ENCODE data around the gene AUTS2. TPM values are rescaled to one million over a fixed set of nuclear protein-coding genes. Genes with fewer than 3 reads are reported as not detected.

Gene AUTS2
- total and polyA plus RNA-seq, 10 donors: 6.1 to 54.8 (median 29.1) TPM

GRCh38 chr7:70706698-70707097 is 1108.4 kb downstream of the AUTS2 start:
- DNase-seq: no peak
- no peaks in the 10 kb centered on the region for H3K9me3 ChIP-seq
- no peaks in the 10 kb centered on the region for H3K4me1 ChIP-seq
- intact Hi-C loops (cut with DNase I; ENCODE audit: low total_unique reads): no loop called here
- peaks cover 0 to 8% (median 0%) of the 10 kb centered on the region in 6 donors for H3K36me3 ChIP-seq
- 87 to 92% (median 89%) methylated on average over 3 of the region's 3 CpGs for WGBS, 5 donors
- H3K27ac ChIP-seq: no peak overlapping the region
- no peaks in the 10 kb centered on the region for H3K27me3 ChIP-seq (replicated peaks in 1 of 7)
- no peak overlapping the region for H3K4me3 ChIP-seq
- no peak for TF ChIP-seq POLR2A (IDR thresholded peaks at IDR 0.05)
- TF ChIP-seq, protein P1, sequence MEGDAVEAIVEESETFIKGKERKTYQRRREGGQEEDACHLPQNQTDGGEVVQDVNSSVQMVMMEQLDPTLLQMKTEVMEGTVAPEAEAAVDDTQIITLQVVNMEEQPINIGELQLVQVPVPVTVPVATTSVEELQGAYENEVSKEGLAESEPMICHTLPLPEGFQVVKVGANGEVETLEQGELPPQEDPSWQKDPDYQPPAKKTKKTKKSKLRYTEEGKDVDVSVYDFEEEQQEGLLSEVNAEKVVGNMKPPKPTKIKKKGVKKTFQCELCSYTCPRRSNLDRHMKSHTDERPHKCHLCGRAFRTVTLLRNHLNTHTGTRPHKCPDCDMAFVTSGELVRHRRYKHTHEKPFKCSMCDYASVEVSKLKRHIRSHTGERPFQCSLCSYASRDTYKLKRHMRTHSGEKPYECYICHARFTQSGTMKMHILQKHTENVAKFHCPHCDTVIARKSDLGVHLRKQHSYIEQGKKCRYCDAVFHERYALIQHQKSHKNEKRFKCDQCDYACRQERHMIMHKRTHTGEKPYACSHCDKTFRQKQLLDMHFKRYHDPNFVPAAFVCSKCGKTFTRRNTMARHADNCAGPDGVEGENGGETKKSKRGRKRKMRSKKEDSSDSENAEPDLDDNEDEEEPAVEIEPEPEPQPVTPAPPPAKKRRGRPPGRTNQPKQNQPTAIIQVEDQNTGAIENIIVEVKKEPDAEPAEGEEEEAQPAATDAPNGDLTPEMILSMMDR (IDR thresholded peaks at IDR 0.05 in 8 of 11, conservative IDR thresholded peaks at IDR 0.05 in 3 of 11): no peak
- no peak for TF ChIP-seq POLR2AphosphoS5 (IDR thresholded peaks at IDR 0.05)

GRCh38 chr7:70707823-70708243 is 1109.6 kb downstream of the AUTS2 start:
- H3K9me3 ChIP-seq: no peaks in the 10 kb centered on the region
- intact Hi-C loops (cut with DNase I; ENCODE audit: low total_unique reads): no loop called here

DNA sequence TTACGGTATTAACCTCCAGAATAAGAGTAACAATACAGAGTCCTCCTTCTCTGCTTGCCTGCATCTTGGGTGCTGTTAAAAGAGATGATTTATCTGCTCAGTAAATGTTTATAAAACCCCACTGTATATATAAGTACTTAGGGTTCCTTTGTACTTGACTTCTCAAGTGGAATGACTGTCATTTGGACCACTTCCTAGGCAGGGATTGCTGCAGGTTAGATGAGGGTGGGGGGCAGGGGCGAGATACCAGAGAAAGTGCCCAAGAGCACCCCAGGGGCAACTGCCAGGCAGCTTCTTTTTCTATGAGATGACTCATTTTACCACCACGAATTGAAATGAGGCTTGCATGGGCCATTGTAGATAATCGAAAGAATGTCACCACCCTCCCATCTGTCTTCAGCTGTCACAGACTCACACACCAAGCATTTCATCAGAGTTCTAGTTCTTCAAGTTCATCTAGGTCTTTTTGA is 1111.8 kb downstream of the AUTS2 start:
- TF ChIP-seq POLR2A (IDR thresholded peaks at IDR 0.05) (no peak), POLR2AphosphoS5 (IDR thresholded peaks at IDR 0.05) (no peak)
- TF ChIP-seq, protein P1 (IDR thresholded peaks at IDR 0.05 in 8 of 11, conservative IDR thresholded peaks at IDR 0.05 in 3 of 11): no peak
- H3K27me3 ChIP-seq (replicated peaks in 1 of 7): no peaks in the 10 kb centered on the region
- intact Hi-C loops (cut with DNase I; ENCODE audit: low total_unique reads): no loop called here
- 50 to 63% (median 59%) methylated on average over 4 of the region's 4 CpGs for WGBS, 5 donors
- no peaks in the 10 kb centered on the region for H3K4me1 ChIP-seq
- no peak overlapping the region for H3K27ac ChIP-seq
- no peak for DNase-seq
- H3K36me3 ChIP-seq: no peaks in the 10 kb centered on the region
- H3K4me3 ChIP-seq: no peak overlapping the region
- H3K9me3 ChIP-seq: peaks cover 0 to 13% (median 8%) of the 10 kb centered on the region in 8 donors

More at GRCh38 chr7:70707823-70708243, 1109.6 kb downstream of the AUTS2 start:
- TF ChIP-seq POLR2A (IDR thresholded peaks at IDR 0.05) (no peak), POLR2AphosphoS5 (IDR thresholded peaks at IDR 0.05) (no peak)
- TF ChIP-seq, protein P1 (IDR thresholded peaks at IDR 0.05 in 8 of 11, conservative IDR thresholded peaks at IDR 0.05 in 3 of 11): no peak
- no peaks in the 10 kb centered on the region for H3K27me3 ChIP-seq (replicated peaks in 1 of 7)
- no peaks in the 10 kb centered on the region for H3K4me1 ChIP-seq
- WGBS, 5 donors: 80 to 88% (median 85%) methylated on average over 6 of the region's 6 CpGs
- peaks cover 0 to 2% (median 0%) of the 10 kb centered on the region in 6 donors for H3K36me3 ChIP-seq
- no peak for DNase-seq
- H3K27ac ChIP-seq: no peak overlapping the region
- H3K4me3 ChIP-seq: no peak overlapping the region

DNA sequence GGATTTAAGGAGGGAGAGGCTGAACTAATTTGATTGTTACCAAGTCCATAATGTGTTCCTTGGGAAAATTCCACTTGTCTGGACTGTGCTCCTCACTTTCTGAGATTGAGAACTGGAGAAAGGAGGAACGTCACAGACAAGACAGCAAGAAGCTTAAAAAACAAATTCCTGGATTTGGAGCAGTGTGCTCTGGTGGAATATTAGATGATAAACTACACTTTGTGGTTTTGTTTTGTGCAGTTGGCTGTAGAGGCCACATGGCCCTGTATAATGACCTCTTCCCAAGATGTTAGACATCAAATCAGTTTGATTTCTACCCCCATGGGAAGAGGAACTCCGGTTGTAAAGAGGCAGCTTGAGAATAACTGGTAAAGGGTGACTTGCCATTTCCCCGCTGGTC is 1112.4 kb downstream of the AUTS2 start:
- H3K4me1 ChIP-seq: no peaks in the 10 kb centered on the region
- peaks cover 0 to 13% (median 8%) of the 10 kb centered on the region in 8 donors for H3K9me3 ChIP-seq
- DNase-seq: no peak
- no peaks in the 10 kb centered on the region for H3K27me3 ChIP-seq (replicated peaks in 1 of 7)
- intact Hi-C loops (cut with DNase I; ENCODE audit: low total_unique reads): no loop called here
- TF ChIP-seq POLR2A (IDR thresholded peaks at IDR 0.05) (no peak), POLR2AphosphoS5 (IDR thresholded peaks at IDR 0.05) (no peak)
- TF ChIP-seq, protein P1 (IDR thresholded peaks at IDR 0.05 in 8 of 11, conservative IDR thresholded peaks at IDR 0.05 in 3 of 11): no peak
- no peak overlapping the region for H3K4me3 ChIP-seq
- H3K27ac ChIP-seq: no peak overlapping the region
- H3K36me3 ChIP-seq: no peaks in the 10 kb centered on the region
- 71 to 95% (median 78%) methylated on average over 3 of the region's 3 CpGs for WGBS, 5 donors

Data from spleen (tissue), 11 donors.